G401.6 (cell line): ENCODE measurements around the gene PPARG.
"Not testable (repeated sequence)": the region's sequence is repeated elsewhere in the genome, so short reads cannot be mapped to it uniquely, and the experiment has no call there.

Experiments used
- FAIRE-seq: peaks from 2 replicates; lab custom pipeline; 2012; peaks lifted over from hg19 to GRCh38; lab: Jason Lieb, UNC

PPARG gene

DNA sequence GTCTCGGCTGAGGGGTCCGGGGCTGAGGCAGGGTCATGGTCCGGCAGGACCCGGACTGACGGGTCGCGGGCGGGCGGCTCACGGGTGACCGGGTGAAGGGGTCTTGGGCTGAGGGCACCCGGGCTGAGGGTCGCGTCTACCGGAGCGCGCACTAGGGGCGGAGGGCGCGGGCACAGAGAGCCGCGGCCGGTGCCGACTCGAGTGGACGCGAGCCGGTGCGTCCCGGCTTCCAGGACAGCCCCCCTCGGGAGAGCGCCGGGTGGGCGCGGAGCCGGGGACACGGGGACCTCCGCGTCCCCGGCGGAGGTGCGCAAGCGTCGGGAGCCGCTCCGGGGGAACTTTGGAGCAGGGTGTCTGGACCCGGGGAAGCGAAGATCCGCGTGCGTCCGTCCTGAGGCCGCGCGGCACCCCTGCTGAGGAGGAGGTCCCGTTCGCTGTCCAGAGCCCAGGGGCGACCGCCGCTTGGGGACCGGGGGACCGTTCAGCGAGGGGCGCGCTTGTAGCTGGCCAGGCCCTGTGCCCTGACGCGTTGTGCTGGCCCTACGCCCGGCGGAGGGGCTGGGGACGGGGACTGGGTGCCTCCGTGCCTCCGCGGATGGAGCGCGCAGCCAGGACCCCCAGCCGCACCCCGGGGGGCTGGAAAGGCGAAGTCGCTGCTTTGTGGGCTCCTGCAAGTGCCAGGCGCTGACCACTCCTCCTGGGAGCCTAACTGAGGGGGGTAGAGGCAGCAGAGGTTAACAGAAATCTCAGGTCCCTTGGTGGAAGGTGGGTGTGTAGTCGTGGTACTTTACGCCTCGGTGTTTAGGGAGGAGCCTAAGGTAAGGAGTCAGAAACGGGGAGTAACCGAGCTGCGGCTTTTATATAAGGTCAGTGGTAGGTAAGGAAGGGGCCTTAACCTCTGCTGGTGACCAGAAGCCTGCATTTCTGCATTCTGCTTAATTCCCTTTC is at the start of gene PPARG:
Gene PPARG (plus strand): TSS at position 889 of the 948 bp plus-strand sequence. CDS start 90,642 bp downstream, outside the sequence.
- no peak for FAIRE-seq

DNA sequence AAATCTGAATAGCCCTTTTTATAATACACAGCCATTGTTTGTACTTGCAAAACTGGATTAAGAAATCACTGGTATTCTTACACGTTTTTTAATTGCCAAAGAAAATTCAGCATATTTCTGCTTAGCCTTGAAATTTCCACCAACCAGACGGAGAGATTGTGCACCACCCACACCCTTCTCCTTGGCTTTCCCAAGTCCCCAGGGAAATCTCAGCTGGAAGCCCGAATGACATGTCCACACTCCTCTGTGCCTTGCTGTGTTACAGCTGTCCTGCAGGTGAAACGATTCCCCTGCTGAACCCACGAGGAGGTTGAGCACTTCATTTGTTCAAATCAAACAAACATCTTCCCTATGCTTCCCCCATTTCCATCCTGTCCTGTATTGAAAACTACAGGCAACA is 49.6 kb upstream of the PPARG start:
- FAIRE-seq, result no peak

DNA sequence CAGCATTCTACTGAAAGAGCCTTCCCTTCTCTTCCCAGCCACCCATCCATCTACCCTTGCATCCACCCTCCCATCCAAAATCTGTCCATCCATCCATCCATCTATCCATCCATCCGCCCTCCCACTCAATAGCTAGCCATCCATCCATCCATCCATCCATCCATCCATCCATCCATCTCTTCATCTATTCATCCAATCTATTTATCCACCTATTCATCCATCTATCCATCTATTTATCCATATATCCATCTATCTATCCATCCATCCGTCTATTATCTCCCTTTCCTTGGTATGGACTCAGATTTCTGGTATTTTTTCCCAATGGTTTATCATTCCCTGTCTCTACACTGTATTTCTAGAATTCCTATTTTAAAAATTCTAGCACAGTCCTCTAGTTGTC is 46.1 kb upstream of the PPARG start:
- no peak for FAIRE-seq

DNA sequence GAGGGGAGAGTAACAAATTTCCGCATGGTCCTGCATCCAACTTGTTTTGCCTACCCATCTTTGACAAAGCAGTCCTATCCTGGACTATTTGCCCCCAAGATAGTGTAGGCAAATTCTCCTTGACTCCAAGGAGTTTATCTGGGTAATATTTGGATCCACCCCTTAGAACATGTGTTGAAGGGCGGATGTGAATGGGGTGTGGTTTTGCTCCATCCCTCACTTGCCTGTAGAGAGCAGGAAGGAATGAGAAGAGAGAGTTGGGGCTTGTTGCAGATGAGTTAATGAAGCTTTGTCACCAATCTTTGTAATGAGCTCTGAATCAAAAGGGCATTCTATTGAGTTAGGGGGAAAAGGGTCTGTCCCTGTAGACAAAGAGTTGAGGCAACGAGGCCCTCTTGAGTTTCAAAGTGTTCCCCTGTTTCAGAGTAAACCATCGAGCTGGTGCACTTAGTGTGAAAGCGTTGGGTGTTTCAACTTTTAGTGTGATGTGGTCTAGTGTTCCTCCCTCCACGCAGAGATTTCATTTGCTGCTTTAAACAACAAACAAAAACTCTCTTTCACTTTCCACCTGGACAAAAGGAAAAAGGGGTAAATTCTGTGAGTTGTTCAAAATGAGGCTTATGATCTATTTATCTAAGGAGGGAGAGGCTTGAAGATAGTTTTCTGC is 42.2 kb upstream of the PPARG start:
- no peak for FAIRE-seq

DNA sequence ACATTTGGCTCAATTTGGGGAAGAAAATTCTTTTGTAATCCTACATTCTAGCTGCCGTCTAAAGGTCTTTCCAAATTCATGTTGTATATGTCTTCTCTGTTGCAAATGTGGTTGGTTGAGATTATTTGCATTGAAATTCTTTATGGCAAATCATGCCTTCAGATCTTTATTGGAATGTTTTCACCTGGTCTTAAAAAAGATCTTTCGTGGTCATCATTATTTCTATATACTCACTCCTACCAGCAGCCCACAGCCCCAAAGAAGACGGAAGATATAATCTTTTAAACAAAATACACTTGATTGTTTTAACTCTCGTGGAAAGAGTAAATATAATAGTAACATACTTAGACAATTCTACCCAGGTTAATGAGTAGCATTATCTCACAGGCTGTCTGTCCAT is 41.5 kb upstream of the PPARG start:
- FAIRE-seq, result no peak

DNA sequence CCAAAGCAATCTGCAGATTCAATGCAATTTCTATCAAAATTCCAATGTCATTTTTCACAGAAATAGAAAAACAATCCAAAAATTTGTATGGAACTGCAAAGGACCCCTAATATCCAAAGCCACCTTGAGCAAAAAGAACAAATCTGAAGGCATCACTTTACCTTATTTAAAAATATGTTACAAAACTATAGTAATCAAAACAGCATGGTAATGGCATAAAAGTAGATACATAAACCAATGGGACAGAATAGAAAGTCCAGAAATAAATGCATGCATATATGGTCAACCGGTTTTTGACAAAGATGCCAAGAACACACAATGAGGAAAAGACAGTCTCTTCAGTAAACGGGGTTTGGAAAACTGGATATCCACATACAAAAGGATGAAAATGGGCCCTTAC is 39.4 kb upstream of the PPARG start:
- FAIRE-seq, result no peak

DNA sequence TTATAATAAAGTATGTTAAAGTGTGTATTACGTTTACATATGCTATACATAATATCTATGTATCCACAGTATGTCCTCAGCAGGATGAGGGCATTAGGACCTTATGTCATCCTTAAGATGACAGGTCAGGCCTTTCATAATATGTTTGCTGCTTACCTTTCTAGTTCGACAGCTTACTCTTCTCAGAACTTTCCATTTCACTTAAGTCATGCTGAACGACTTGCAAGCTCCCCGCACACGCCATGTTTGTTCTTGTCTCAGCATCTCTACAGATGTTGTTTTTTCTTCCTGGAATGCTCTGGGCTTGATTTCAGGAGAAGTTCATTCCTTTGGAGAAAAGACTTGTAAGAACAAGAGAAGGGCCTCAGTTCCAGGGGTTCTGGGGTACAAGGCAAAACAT is 36.0 kb upstream of the PPARG start:
- no peak for FAIRE-seq

DNA sequence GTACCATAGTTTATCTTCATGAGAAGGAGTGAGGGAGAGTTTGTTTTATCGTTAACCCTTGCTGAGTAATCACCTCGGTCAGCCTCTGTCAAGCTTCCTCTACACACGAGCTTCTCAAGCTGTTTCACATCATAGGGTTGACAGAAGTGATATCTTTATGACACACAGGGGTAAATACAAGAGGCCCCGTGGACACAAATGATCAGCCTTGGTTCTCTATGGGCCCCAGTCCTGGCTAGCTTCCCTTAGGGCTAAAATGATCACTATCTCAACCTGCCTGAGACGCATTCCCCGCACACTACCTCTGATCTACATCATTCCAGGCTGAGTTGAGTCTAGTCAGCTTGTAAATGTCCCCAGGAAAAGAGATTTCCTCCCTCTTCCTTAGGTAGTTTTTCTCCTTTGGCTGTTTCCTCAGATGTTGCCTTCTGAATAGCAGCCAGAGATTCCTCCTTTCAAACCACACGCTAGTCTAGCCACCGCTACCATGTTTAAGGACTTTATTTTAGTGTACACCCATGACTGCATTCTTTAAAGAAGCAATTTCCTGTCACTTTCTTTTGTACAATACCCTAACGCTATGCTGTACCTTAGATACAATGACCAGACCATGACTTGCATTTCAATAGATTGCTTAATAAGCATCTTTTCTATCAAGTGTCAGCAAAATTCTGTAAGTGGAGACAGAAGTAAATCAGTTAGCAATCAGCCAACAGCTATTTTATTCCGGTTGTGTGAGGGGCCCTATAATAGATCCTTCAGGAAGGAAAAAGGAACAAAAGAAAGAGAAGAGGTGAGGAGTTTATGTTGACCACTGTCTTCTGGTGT is 35.1 kb upstream of the PPARG start:
- no peak for FAIRE-seq

DNA sequence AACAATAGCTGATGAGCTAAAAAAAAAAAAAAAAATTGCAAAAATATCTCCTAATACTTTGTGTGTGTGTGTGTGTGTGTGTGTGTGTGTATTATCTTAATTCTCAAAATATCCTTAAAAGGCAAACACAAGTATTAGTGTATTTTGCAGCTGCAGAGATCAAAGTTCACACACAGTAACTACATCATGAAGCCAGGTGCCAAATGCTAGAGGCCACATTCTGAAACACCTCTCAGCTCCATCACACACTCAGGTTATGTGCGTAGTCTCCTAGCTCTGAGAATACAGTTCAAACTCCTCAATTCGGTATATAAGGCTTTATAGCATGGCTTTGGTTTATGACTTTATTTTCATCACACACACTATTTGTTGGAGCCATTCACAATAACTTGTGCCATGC is 33.5 kb upstream of the PPARG start:
- no peak for FAIRE-seq

DNA sequence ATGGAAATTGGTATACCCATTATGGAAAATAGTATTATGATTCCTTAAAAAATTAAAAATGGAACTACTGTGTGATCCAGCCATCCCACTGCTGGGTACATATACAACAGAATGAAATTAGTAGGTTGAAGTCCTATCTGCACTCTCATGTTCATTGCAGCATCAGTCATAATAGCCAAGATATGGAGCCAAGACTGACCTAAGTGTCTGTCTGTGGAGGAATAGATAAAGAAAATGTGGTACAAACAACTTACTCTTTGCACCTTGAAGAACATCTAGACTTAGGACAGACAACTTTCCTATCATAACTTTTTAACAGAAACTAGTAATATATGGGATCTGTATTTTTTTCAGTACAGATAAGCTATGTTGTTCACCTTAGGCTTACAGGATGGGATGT is 30.0 kb upstream of the PPARG start:
- no peak for FAIRE-seq

DNA sequence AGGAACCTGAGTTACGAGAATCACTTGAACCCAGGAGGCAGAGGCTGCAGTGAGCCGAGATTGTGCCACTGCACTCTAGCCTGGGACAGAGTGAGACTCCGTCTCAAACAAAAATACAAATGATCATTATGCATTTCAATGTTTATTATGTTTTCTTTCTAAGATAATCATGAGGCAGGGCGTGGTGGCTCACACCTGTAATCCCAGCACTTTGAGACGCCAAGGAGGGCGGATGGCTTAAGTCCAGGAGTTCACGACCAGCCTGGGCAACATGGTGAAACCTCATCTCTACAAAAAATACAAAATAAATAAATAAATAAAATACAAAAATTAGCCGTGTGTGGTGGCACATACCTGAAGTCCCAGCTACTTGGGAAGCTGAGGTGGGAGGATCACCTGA is 26.7 kb upstream of the PPARG start:
- not testable (repeated sequence) for FAIRE-seq

DNA sequence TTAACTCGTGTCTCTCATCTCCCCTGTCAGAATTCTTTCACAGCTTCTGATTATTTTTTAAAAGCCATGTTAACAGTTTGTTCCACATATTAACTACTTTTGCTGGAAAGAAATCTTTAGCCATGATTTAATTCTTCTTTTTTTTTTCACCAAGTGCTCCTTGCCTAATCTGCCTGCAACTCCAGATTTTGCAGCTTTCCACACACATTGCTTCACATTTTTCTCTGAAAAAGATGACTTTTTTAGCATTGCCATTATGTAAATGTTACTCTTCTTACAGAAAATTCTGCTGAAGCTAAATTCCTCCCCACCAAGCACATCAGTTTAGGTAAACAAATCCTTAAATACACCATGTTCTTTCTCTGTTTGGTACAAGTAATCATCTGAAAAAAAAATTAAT is 23.4 kb upstream of the PPARG start:
- no peak for FAIRE-seq

DNA sequence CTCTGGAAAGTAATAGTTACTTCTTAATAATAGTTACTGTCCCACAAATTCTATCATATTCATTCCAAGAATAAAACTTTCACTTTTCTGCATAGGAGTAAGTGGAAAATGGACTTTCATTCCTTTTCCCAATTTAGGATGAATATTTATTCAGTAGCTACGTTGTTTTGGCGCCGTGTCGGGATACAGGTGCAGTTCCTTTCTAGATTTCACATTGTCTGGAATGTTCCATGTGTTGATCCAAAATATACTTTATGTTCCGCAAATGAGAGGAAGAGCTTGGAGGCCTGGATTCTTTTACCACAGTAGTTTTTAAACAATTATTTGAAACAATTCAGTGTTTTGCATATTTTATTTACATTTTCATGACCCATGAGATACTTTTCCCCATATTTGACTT is 22.8 kb upstream of the PPARG start:
- no peak for FAIRE-seq

DNA sequence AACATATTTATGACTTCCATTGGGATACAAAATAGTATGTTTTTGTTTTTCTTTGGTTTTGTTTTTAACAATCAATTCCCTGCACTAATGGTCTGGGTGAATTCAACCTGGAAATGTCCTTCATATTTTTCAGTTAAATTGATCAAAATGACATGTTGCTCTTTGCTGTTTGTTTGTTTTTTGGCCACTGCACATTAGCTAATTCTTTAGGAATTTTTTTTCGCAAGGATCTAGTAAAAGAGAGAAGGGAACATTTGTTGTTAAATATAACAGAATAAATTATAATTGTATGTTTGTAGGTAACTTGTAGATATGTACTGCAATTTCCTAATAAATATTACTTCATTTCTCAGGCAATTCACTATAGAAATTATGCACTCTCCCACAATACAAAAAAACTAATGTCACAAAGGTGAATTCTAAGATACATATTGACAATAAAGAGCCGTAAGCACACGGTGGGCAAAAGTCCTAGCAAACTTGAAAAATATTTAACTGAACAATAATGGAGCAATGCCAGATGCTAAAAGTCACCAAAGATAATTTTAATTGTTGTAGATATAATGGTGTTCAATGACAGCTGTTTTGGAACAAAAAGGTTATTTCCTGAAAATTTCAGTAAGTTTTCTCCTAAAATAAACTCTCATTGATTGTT is 21.4 kb upstream of the PPARG start:
- FAIRE-seq, result no peak

DNA sequence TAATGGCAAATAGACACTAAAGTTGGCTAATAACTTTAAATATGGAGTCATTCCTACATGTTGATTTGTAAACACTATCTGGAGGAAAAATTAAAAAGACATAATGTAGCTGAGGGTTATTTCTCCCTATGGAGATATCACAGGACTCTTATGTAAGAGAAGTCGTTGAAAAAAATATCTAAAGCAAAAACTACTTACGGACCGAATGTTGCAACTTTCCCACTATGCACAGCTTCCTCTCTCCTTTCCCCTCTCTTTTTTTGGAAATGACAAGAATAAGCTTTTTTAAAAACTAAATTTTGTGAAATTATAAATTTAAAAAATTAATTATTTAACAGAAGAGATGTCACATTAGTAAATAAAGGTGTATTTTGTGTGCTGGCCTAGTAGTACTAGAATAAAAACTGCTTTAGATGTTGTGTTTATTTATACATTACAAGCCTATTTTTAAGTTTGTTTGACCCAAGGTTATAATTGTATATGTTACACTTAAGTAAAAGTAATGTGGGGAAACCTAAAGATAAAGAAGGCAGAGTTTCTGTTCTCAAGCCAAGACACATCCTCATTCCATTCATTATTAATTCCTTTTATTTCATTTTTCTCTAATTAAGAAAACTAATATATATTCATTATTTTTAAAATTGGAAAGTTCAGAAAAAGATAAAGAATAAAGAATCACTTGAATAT is 20.7 kb upstream of the PPARG start:
- FAIRE-seq, result no peak

DNA sequence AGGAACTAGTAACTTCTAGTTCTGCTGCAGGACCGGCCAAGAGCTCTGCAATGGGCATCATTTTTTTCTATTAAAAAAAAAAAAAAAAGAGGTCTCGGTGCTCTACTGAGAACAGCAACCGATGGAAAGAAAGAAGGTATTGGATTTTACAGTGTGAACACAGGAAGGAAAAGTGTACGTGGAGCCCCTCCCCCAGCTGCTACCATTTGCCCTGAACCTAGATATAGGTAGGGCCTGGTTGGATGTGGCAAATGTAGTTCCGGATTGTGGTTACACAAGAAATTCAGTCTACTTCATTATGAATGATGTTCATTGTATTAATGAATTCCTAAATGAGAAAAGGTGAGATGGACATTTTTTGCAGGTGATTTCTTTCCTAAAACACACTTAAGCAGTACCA is 17.9 kb upstream of the PPARG start:
- no peak for FAIRE-seq

DNA sequence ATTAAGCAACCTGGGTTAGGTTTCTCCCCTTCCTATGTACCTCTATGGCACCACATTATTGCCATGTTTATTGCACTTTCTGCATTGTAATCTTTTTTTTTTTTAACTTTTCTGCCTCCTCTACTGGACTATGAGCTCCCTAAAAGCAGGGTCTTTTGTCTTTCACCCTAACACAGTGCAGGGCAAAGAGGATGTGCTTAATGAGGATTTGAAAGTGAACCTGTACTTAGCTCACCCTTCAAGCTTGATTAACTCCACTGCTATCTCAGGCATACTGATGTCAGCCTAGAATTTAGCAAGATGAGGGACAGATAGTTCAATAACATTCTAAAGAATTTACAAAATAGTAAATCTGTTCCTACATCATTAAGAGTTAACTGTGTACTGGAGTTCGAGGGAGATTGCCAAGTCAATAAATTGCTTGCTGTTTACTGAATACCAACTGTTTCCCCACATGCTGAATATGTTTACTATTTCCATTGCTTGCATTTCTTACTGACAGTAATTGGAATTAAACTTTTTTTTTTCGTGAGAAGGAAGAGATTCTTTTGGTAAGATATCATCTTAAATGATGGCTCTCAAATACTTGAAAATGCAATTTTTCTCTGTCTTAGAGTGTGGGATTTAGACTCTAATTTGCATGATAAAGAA is 15.7 kb upstream of the PPARG start:
- FAIRE-seq, result no peak

DNA sequence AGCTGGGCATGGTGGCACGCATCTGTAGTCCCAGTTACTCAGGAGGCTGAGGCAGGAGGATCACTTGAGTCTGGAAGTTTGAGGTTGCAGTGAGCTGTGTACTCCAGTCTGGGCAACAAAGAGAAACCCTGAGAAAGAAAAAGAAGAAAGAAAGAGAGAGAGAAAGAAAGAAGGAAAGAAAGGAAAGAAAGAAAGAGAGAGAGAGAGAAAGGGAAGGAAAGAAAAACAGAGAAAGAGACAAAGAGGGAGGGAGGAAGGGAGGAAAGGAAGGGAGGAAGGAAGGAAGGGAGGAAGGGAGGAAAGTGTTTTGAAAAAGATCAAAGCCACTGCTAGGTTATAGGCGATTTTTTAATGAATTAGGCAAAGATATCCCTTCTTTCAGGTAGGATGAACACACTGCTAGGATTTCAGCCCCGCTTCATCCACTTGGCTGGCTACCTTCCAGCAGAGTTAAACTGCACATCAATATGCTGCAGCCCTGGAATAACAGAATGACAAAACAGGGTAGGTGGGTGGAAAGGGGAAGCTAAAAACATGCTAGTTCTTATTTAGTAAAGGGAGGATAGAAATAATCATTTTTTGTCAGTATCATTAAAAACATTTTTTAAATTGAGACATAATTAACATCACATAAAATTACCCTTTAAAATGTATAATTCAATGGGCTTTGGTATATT is 12.8 kb upstream of the PPARG start:
- FAIRE-seq, result no peak

DNA sequence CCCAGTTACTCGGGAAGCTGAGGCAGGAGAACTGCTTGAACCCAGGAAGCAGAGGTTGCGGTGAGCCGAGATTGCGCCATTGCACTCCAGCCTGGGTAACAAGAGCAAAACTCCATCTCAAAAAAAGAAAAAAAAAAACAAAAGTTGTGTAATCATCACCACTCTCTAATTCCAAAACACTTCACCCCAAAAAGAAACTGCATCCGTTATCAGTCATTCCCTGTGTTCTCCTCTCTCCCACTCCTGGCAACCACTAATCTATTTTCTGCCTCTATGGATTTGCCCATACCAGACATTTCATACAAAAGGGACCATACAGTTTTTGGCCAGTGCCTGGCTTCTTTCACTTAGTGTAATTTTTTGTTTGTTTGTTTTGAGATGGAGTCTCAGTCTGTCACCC is 12.0 kb upstream of the PPARG start:
- FAIRE-seq, result not testable (repeated sequence)

DNA sequence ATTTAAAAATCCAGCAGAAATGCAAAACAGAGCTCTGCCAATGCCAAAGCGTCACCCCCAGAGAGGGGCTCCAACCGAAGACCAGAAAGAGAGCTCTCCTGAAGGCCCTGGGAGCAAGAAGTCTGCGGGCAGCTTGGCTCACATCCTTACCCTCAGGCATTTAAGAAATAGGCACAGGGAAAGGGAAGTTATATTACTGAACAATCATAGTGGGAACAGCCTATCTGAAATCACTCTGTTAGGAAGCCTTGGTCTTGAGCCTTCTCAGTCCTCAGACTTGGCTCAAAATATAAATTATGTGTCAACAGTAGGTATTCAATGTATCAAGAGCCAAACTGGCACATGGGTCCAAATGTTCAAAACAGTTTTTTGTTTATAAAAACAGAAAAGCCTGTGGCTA is 10.3 kb upstream of the PPARG start:
- FAIRE-seq, result no peak
